Suprapubic skin (tissue), 4 donors: ENCODE results near the gene ESPN. TPM values are rescaled to one million over a fixed set of nuclear protein-coding genes. Genes with fewer than 3 reads are reported as not detected.

Source experiments
- DNase-seq, 2 donors: peaks; one replicate each; pipeline ENCODE4 v3.0.0-alpha.2; 2019; ENCODE audit warnings: low spot score in 2 of 2
- H3K27ac ChIP-seq: fragments of 200-600 bp; sonication (generic); one replicate; pipeline ENCODE4 v1.5.1; 2019
- H3K27me3 ChIP-seq: fragments of 200-600 bp; sonication (generic); one replicate; pipeline ENCODE4 v1.5.1; 2019
- H3K36me3 ChIP-seq: fragments of 200-600 bp; sonication (generic); one replicate; pipeline ENCODE4 v1.5.1; 2019
- H3K4me1 ChIP-seq: fragments of 200-600 bp; sonication (generic); one replicate; pipeline ENCODE4 v1.5.1; 2019
- H3K4me3 ChIP-seq: fragments of 200-600 bp; sonication (generic); one replicate; pipeline ENCODE4 v1.5.1; 2019; ENCODE audit warnings: mild to moderate bottlenecking
- H3K9me3 ChIP-seq: fragments of 200-600 bp; sonication (generic); one replicate; pipeline ENCODE4 v1.5.1; 2019
- EP300 ChIP-seq: sonication (generic); formaldehyde crosslinking; IDR thresholded peaks from one replicate; pipeline ENCODE4 v1.6.1; 2017; ENCODE audit warnings: antibody characterized with exemption
- POLR2A ChIP-seq, 2 donors: fragments of 450-650 bp; IDR thresholded peaks; one replicate each; pipeline ENCODE4 v1.6.1; 2017; ENCODE audit warnings: antibody characterized with exemption in 2 of 2, mild to moderate bottlenecking in 2 of 2, moderate library complexity in 2 of 2
- POLR2AphosphoS5 ChIP-seq, 3 donors: sonication (generic); formaldehyde crosslinking; IDR thresholded peaks; one replicate each; pipeline ENCODE4 v1.6.1; 2017; ENCODE audit warnings: antibody characterized with exemption in 3 of 3
- WGBS: methylation state at CpG from one replicate; pipeline ENCODE4 v1.1.5; 2018; 5-methylcytosine and 5-hydroxymethylcytosine counted together
- total RNA-seq, 4 donors: library from RNA; depleted of rRNA; stranded (reverse); fragments of >200 nt; gene quantifications; one replicate each; pipeline ENCODE4 v1.1.0, GENCODE V29; 2016
- TF ChIP-seq, protein P1 (sequence below), 2 donors: fragments of 200-600 bp in 1 of 2; fragments of 450-650 bp in 1 of 2; sonication (generic) in 1 of 2; IDR thresholded peaks; one replicate each; pipeline ENCODE4 v1.5.1; 2016 to 2019; ENCODE audit warnings: antibody characterized with exemption in 2 of 2, mild to moderate bottlenecking in 1 of 2, moderate library complexity in 1 of 2

The ESPN gene
- total RNA-seq, 4 donors from 2014 or later: 37.6 to 54.4 (median 48.8) TPM

DNA sequence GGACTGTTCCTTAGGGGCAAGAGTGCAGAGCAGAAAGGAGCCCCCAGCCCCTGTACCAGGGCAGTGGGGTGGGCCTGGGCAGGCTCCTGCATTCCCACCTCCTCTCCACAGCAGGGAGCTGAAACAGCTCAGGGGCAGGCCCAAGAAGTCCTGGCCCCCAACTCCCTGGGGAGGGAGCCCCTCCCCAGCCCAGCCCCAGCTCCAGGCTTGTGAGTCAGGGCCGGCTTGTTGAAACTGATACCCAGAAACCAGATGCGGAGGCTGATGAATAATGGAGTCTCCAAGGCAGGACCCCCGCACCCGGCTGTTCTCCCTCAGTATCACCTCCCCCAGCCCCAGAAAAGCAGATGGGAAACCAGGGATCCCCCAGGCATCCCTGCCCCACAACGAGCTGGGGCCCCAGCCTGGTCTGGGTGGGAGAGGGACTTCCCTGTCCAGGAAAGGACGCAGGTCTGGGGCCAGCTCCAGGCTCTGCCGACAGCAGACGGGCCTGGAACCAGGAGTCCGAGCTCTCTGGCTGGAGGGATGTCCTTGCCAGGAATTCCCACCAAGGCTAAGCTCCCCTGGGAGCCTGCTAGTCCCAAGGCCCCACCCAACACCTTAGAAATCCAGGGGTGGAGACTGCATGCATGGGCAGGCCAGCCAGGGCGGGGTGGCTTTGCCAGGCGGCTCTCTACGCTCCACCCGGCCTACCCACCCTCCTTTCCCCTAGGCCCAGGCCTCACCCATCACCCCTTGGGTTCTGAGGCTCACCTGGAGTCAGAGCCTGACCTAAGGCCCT is 64.2 kb downstream of the ESPN start:
- Histone ChIP-seq H3K27ac (peak overlapping the region; percentile 80), H3K27me3 (peaks cover 16% of the 10 kb centered on the region), H3K9me3 (no peaks in the 10 kb centered on the region), H3K4me3 (peak overlapping the region; percentile 55), H3K36me3 (no peaks in the 10 kb centered on the region), H3K4me1 (peaks cover 89% of the 10 kb centered on the region)
- DNase-seq: no peak
- no peak for TF ChIP-seq POLR2A (IDR thresholded peaks at IDR 0.05)
- no peak for TF ChIP-seq EP300
- WGBS: no CpG with 5 or more reads among the region's 13 CpGs

- Histone ChIP-seq H3K4me1 (peaks cover 83% of the 10 kb centered on the region), H3K27ac (peak overlapping the region; percentile 80), H3K36me3 (no peaks in the 10 kb centered on the region), H3K4me3 (peak overlapping the region; percentile 55), H3K9me3 (no peaks in the 10 kb centered on the region), H3K27me3 (peaks cover 16% of the 10 kb centered on the region)
- WGBS: no CpG with 5 or more reads among the region's 9 CpGs
- TF ChIP-seq EP300: no peak
- TF ChIP-seq POLR2AphosphoS5 (IDR thresholded peaks at IDR 0.05): no peak
- no peak for TF ChIP-seq POLR2A (IDR thresholded peaks at IDR 0.05)
- TF ChIP-seq, protein P1, sequence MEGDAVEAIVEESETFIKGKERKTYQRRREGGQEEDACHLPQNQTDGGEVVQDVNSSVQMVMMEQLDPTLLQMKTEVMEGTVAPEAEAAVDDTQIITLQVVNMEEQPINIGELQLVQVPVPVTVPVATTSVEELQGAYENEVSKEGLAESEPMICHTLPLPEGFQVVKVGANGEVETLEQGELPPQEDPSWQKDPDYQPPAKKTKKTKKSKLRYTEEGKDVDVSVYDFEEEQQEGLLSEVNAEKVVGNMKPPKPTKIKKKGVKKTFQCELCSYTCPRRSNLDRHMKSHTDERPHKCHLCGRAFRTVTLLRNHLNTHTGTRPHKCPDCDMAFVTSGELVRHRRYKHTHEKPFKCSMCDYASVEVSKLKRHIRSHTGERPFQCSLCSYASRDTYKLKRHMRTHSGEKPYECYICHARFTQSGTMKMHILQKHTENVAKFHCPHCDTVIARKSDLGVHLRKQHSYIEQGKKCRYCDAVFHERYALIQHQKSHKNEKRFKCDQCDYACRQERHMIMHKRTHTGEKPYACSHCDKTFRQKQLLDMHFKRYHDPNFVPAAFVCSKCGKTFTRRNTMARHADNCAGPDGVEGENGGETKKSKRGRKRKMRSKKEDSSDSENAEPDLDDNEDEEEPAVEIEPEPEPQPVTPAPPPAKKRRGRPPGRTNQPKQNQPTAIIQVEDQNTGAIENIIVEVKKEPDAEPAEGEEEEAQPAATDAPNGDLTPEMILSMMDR (IDR thresholded peaks at IDR 0.05): no peak
- no peak for DNase-seq
Observed at GRCh38 chr1:6489383-6489765, 64.8 kb downstream of the ESPN start.

DNA sequence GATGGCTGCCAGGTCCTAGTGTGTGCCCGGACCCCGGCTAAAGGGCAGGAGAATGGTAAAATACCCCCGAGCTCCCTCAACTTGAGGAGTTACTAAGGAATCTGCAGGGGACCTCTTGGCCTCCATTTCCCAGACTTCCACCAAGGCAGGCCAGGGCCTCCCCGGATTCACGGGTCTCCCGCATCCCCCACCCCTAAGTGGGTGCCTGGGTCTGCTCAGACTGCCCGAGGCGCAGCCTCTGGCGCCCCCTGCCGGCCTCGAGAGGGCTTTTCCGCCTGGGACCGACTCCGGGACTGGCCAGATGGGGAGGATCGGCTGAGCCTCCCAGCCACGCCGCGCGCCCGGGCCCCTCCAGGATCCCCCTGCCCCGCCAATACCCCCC is 65.2 kb downstream of the ESPN start:
- H3K9me3 ChIP-seq: no peaks in the 10 kb centered on the region
- H3K27ac ChIP-seq: peak overlapping the region; percentile 80
- H3K4me3 ChIP-seq: peak overlapping the region; percentile 55
- H3K27me3 ChIP-seq: peaks cover 15% of the 10 kb centered on the region
- H3K4me1 ChIP-seq: peaks cover 80% of the 10 kb centered on the region
- WGBS: no CpG with 5 or more reads among the region's 21 CpGs
- no peak for DNase-seq
- H3K36me3 ChIP-seq: no peaks in the 10 kb centered on the region
- TF ChIP-seq, protein P1 (IDR thresholded peaks at IDR 0.05): peak; percentile 78 to 97
- TF ChIP-seq EP300 (no peak), POLR2AphosphoS5 (IDR thresholded peaks at IDR 0.05) (no peak), POLR2A (IDR thresholded peaks at IDR 0.05) (no peak)

GRCh38 chr1:6490181-6491080 is 65.9 kb downstream of the ESPN start:
- Histone ChIP-seq H3K4me3 (peak overlapping the region; percentile 55), H3K9me3 (no peaks in the 10 kb centered on the region), H3K36me3 (no peaks in the 10 kb centered on the region), H3K27ac (peak overlapping the region; percentile 80), H3K27me3 (peaks cover 8% of the 10 kb centered on the region), H3K4me1 (peaks cover 80% of the 10 kb centered on the region)
- TF ChIP-seq EP300 (no peak), POLR2A (IDR thresholded peaks at IDR 0.05) (no peak), POLR2AphosphoS5 (IDR thresholded peaks at IDR 0.05) (no peak)
- TF ChIP-seq, protein P1 (IDR thresholded peaks at IDR 0.05): no peak
- WGBS: 5% methylated on average over 18 of the region's 70 CpGs
- DNase-seq: no peak

GRCh38 chr1:6491081-6491449 is 66.5 kb downstream of the ESPN start:
- no peak for TF ChIP-seq EP300
- TF ChIP-seq POLR2AphosphoS5 (IDR thresholded peaks at IDR 0.05): no peak
- no peak for TF ChIP-seq POLR2A (IDR thresholded peaks at IDR 0.05)
- TF ChIP-seq, protein P1 (IDR thresholded peaks at IDR 0.05): no peak
- H3K4me3 ChIP-seq: peak overlapping the region; percentile 55
- no peak for DNase-seq
- H3K36me3 ChIP-seq: no peaks in the 10 kb centered on the region
- no peaks in the 10 kb centered on the region for H3K9me3 ChIP-seq
- peaks cover 80% of the 10 kb centered on the region for H3K4me1 ChIP-seq
- H3K27me3 ChIP-seq: peaks cover 2% of the 10 kb centered on the region
- peak overlapping the region; percentile 80 for H3K27ac ChIP-seq
- WGBS: 26% methylated on average over 6 of the region's 6 CpGs
